T1000 (cell line): ENCODE results near the gene ZNF319.
"Not testable (repeated sequence)": the region's sequence is repeated elsewhere in the genome, so short reads cannot be mapped to it uniquely, and the experiment has no call there.

Source experiments
- DNase-seq: peaks from one replicate; lab custom pipeline; 2025; ENCODE audit warnings: mixed read lengths; lab: John Stamatoyannopoulos, UW

The ZNF319 gene

DNA sequence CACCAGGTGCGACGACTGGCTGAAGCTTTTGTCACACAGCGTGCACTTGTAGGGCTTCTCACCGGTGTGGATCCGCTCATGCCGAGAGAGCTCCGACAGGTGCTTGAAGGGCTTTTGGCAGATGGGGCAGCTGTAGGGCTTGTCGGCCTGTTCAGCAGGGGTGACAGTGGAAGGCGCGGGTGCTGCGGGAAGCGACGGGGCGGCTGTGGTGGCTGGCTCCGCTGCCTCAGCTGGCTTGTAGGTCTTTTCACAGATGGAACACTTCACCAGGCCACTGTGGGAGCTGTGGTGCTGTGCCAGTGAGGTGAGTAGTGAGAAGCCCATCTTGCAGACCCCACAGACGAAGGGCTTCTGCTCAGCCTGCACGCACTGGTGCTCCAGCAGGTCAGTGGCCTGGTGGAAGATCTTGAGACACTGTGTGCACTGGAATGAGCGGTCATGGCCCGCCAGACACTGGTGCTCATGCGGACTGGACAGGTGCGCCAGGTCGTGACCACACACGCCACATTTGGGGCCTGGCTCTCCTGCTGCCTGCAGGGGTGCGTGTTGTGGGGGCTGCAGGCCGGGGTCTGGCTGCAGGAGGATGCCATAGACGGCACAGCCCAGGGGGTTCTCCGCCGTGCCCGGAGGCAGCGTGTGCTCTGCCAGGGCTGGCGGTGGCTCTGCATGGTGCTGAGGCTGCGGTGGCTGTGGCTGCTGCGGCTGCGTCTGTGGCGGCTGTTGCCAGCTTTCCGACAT is 2.8 kb downstream of the ZNF319 start:
- no peak for DNase-seq

DNA sequence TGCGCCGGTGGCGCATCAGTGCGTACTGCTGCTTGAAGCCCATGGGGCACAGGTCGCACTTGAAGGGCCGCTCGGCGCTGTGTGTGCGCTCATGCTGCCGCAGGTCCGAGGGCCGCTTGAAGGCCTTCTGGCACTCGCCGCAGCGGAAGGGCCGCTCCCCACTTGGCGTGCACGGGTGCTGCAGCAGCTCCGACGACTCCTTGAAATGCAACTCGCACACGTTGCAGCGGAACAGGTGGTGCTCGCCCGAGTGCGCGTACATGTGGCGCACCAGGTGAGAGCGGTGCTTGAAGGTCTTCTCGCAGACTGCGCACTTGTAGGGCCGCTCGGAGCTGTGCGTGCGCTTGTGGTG is 3.3 kb downstream of the ZNF319 start:
- DNase-seq, result no peak

DNA sequence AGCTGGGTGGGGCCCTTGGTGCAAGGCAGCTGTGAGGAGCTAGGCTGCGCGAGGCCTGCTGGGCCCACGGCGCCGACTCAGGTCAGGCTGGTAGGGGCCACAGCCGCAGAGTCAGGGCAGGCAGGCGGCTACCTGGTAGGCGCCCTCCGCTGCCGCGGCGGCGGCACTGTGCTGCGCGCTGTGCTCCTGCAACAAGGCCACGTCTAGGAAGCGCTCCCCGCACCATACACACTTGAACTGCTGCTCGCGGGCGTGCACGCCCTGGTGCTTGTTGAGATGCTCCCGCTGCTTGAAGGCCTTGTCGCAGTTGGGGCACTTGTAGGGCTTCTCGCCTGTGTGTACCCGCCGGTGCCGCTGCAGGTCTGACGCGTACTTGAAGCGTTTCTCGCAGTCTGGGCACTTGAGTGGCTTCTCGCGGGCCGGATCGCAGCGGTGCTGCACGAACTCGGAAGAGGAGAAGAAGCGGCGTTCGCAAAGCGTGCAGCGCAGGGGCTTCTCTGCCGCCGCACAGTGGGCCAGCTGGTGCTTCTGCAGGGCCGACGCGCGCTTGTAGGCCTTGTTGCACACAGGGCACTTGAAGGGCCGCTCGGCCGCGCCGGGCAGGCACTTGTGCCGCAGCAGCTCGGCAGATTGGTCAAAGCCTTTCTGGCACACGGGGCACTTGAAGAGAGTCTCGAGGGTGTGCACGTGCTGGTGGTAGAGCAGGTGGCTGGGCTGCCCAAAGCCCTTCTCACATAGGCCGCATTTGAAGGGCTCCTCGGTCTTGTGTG is 3.9 kb downstream of the ZNF319 start:
- DNase-seq, result no peak

DNA sequence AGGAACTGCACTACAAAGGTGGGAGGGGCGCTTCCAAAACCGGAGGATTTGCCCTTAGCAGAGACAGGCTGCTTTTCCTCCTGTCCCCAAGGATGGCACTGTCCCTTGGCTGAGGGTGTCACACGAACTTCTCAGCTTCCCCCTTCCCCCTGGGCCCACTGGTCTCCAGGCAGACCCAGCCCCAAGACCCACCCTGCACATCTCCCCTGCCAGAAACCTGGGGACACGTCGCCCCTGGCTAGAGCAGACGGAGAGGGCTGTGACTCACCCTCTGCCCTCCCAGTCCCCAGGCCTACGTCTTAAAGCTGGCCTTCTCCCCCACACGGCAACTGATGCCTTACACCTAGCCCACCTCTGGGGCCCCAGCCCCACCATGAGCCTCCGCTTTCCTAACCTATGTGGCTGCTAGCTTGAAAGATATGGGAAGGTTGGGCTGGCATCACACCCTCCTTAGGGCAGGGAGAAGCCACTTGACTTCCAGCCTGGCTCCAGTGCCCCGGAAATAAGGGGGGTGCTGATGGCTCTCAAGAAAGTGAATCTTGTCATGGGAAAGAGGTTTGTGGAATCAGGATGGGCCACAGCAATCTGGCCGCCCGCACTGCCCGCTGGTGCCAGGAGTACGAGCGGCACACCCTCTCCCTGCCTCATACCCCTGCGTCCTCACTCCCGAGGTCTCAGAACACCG is 4.6 kb downstream of the ZNF319 start:
- DNase-seq, result no peak

DNA sequence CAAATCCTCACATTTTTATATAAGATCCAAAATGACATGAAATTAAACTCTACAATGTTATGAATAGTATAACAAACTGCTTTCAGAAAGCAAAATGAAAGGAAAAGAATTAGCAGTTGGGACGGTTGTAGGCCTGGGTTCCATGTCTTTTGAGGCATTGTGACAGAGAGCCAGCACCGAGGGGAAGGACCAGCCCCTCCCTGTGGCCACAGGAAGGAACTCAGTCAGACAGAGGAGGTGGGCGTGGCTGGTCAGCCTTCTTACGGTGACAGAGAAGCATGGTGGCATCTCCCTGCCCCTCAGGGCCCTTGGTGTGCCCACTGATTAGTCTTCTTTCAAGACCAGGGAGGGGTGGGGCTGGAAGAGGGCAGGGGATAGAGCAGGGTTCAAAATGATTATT is 5.7 kb downstream of the ZNF319 start:
- DNase-seq, result no peak

DNA sequence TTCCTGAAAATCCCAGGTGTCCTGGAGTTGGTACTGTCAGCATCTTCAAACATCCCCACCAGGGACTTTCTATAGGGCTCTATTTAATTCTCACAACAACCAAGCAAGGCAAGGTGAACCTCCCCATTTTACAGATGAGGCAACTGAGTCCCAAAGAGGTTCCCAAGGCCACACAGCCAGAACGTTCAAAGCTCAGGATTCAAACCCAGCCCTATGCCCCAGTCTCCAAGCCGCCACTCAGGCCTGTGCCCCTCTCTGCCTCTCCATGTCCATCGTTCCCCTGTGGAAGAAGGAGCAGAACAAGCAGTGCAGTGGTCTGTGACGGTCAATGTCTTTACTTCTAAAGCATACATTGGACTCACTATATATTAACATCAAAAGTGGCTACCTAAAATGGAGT is 6.1 kb downstream of the ZNF319 start:
- DNase-seq, result no peak

DNA sequence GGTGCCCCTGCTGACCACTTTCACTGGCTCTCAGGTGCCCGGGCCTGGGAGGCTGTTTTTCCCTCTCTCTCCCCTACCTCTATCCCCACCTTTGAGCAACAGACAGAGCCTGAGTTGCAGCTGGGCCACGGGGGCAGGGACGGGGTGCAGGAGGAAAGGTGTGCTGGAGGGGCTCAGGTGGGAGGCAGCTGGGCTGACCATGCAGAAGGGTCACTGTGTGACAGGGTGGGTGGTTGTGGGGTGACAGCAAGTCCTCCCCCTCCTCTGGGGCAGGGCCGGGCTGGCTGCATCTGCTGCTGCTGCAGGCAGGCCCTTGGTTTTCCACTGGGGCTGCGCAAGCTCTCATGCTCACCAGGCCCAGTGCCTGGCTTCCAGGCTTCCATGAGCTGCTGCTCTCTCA is 6.6 kb downstream of the ZNF319 start:
- no peak for DNase-seq

DNA sequence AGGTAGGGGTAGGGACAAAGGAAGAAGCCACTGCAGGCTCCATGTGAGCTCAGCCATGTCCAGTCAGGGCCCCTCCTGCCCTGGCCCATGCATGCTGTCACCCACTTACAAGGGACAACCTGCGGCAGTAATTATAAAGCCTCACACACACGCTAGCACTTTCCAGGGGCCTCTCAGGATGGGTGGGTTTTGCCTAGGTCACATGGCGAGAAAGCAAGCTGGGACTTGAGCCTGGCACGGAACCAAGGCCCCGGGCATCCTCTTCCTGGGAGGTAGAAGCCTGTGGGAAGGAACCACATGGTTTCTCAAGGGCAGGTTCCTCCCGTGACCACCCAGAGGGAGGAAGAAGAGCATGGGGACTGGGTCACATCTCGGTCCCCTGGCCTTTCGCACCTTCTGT is 7.0 kb downstream of the ZNF319 start:
- no peak for DNase-seq

DNA sequence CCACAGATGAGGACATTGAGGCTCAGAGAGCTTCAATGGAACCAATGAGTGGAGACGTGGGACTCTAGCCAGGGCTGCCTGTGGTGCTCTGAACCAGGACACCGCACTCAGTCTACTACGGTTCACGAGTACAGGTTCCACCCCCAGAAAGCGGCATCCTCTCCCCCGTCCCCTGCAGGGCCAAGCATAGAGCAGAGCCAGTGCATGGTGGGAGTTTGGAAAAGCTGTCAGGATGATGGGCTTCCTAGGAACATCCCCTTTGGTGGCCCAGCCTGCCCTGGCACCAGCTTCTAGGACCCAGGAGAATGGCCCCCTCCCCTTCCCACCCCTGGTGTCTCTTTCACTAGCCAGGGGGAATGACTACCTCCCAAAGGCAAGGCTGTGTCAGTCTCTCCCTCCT is 8.4 kb downstream of the ZNF319 start:
- no peak for DNase-seq

DNA sequence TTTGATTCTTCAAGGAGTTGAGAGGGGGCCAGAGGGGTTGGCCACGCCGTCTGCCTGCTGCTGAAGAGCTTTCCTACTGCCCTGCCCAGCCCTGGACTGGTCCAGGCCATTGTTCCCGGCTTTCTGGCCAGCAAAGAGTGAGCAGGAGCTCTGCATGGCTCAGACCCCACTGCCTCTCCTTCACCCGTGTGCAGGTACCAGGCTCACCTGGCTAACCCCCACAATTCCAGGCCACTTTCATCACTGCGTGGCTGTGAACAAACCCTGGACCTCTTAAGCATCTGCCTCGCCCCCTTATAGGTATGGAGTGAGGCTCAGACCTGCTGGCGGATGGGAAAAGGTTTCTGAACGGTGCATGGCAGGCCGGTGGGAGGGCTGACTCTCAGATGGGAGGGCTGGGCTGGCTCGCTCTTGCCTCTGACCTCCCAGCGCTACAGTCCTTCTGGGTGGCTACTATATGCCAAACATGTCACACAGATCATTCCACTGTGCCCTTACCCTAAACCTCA is 8.9 kb downstream of the ZNF319 start:
- DNase-seq, result no peak

DNA sequence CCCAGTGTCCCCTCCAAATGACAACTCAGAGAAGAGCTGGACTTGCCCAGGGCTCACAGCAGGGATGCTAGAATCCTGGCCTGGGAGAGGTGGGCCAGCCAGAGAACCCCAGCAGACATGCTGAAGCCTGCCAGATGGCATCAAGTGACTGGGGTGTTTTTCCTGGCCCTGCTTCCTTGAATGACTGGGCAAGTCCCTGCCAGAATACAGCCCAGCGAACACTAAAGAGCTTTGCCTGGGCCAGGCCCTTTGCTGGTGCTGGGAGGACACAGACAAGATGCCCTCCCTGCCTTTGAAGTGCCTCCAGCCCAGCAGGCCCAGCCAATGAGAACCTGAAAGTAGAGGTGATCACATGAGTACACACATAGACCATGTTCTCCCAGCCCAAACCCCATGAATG is 11.5 kb downstream of the ZNF319 start:
- DNase-seq, result no peak

DNA sequence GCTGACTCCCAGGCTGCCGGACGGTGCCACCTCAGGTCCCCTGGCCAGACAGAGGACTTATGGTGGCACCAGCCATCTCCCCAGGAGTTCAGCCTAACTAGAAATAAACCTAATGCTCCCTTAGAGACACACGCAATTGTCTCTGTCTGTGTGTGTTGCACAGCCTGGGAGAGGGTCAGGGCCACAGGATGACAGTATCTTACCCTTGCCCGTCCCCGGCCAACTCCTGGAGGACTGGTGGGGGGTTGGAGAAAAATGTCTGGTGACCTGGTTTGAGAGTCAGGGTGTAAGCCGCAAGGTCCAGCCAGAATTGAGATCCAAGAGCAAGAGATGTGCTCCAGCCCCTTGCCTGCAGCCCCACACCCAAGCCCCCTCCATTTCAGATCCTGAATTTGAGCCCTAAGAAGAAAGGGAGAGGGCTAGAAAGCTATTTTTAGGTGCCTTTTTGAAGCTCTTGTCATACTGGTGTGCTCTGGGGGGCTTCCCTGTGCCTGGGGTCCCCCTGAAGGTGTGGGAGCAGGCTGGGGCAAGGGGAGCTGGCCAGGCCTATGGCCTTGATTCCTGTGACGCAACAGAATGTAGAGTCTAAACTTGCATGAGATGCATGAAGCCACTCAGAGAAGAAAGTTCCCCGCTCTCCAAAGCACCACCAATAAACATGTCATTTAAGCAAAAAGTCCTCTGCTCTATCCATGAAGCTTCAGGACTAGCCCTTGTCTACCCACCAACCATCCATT is 12.9 kb downstream of the ZNF319 start:
- DNase-seq, result no peak

DNA sequence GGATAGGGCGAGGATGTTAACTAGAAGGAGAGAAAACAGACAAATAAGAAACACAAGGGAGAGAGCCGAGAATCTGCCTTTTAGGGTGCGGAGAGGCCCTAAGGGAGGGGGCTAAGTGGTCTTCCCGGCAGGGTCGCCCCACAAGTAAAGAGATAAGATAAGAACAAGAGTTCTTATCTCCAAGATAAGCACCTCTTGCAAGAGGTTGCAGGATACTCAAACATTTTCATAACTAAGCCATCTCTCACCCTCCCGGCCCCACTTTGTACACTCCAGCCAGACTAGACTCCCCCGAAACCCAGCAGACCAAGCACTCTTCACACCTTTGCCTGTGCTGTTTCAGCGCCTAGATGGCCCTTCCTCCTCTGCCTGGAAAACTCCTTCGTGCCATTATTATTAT is 14.3 kb downstream of the ZNF319 start:
- DNase-seq, result no peak

DNA sequence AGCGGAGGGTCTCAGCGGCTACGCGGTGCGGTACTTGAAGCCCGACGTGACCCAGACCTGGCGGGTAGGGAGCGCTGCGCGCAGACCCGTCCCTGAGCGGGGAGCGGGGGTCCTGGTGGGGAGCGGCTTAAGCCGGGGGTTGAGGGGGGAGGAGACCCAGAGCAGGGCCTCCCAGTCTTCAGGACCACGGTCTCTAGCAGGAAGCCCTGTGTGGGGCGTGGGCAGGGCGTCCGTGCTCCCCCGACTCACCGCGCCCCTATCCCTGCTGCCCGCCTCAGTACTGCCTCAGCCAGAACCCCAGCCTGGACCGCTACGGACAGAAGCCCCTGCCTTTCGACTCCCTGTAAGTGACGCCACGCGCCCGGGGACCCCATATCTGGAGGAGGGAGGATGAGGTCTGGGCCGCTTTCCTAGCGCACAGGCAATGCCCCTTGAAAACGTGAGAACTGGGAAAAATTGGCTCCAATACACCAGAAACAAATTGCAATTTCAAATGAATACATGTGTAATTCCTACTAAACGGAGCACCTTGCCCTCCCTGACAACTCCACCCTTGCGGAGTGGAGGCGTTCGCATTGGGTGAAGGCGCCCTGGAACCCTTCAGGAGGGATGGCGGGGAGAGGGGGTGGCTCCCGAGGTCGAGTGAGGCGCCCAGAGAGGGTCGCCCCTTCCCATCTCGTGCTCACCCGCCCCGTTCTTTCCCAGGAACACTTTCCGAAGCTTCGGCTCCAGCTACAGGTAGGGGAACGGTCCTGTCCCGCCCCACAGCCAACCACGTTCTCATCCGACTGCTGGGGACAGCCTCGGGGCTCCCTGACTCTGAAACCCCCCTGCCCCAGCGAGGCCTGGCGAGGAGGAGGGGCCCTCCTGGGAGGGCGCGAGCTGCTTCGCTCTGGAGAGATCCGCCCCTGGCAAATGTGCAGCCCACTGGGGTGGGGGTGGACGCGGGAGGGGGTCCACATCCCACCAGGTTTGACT is 15.0 kb downstream of the ZNF319 start:
- DNase-seq, result no peak

DNA sequence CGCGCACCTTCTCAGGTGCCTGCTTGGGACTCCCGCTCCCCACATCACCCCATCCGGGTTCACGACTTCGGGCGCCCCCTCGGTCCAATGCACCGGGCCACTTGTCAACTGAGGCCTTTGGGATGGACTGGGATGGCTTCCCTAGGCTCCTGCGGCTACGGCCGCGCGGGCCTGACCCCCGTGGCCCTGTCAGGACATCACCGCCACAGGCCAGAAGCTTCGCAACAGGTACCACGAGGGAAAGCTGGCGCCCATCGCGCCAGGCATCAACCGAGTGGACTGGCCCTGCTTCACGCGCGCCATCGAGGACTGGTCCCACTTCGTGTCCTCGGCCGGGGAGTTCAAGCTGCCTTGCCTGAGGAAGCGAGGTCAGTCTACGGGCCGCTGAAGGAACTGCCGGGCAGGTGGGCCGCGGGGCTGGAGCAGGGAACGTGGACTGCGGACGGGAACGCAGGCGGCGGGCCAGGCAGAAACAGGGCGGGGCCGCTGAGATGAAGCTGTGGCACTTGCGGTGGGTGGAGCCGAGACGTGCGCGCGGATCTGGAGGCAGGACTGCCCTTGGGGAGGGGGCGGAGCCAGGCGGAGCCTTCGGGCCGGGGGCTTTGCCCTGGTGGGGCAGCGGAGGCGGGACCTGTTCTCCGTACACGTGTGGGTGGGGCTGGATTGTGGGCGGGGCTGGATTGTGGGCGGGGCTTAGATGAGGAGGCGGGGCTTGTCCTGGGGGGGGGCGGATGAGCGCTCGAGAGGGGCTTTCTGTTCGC is 15.8 kb downstream of the ZNF319 start:
- DNase-seq, result no peak

DNA sequence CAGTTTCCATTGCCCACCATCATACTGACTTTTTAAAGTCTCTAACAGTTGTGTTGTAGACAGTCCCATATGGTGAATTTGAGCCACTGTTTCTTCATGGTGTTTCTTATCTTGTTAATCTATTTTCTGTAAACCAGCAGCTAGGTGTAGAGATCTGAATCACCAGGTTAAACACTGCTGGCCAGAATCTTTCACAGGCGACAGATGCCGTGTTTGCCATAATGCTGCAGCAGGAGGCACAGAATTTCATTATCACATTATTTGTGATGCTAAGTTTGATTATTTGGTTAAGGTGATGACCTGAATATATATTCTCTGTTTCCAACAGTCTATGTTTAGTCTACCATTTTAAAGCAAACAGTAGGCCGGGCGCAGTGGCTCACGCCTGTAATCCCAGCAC is 18.1 kb downstream of the ZNF319 start:
- DNase-seq, result no peak

DNA sequence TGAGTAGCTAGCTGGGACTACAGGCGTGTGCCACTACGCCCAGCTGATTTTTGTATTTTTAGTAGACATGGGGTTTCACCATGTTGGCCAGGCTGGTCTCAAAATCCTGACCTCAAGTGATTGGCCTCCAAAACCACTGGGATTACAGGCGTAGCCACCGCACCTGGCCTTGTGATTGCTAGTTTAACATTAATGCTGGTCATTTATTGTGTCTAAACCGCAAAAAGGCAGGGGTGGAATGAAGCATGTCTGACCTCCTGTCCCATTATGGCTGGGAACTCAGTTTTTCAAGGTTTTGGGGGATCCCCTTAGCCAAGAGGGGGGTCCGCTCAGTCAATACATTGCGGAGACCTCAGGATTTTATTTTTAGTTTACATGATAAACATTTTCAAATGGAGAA is 18.8 kb downstream of the ZNF319 start:
- DNase-seq, result no peak

DNA sequence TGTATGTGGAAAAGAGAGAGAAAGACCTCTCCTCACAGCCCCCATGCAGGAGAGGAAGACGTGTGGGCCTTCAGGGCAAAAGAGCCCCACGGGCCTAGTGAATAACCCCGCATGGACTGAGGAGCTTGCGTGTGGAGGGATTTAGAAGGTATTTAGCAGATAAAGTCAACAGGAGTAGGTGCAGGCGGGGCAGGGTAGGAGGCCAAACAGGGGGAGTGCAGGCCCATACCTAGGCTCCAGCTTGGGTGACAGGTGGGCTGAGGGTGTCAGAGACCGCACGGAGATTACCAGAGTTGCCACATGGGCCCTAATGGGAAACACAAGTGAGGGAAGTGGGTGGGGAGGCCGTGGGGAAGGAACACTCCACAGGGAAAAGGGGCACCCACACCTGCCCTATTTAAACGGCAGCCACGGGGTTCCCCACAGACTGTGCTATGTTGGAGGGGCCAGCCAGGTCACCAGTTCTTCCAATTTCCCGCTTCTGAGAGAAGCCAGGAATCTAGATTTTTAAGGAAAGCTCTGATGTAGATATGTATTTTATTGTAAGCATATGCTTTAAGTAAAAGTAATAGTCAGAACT is 21.4 kb downstream of the ZNF319 start:
- DNase-seq, result no peak

DNA sequence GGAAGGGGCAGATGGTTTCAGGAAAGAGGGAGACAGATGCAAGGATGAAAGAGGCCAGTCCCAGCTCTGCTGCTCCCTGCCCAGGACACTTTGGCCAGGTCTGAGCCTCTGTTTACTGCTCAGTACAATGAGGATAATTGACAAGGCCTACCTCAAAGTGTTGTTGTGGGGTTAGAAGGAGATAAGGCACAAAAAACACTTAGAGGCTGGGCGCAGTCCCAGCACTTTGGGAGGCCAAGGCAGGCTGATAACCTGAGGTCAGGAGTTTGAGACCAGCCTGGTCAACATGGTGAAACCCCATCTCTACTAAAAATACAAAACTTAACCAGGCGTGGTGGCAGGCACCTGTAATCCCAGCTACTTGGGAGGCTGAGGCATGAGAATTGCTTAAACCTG is 22.4 kb downstream of the ZNF319 start:
- not testable (repeated sequence) for DNase-seq
